ENCODE measurements around the gene NELFA. TPM values are rescaled to one million over a fixed set of nuclear protein-coding genes. Genes with fewer than 3 reads are reported as not detected.

NELFA gene
- total and polyA plus RNA-seq, 2 of the 4 experiments (the other 2 are of a cell fraction): 4.3 to 21.9 TPM

DNA sequence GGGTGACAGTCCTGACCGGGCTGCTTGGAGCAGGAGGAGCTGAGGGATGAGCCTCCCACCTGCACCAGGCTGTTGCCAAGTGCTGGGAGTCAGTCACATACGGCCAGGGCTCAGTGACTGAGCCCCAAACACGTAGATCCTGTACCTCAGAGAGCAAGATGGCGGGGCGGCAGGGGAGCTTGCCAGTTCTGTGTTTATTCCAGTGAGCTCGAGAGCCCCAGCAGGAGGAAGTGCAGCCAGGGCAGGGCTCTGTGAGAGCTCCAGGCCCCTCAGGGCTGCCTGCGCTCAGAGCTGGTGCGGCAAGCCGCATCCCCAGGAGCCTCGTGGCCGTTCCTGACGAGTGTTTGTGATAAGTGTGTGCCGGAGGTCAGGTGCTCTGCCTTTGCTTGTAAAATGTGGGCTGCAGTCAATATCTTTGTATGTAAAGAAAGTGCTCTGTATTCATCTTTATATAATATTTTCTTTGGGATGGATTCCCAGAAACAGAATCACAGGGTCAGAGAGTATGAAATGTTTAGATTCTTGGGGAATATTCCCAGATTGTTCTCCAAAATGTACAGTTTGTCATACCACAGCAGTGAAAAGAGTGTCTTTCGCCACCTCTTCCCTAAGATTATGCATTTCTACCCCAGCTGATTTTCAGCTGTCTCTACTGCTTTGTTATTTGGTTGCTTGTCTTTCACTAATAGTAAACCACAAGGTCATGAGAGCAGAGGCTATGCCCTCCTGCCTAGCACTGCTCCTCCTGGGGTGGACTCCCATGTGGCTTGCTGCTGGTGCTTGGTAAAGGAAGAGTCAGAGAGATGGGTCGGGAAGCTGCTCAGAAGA, 50.3 kb downstream of the NELFA start:
- no TSS peak for BruUV-seq (replicated peaks)
- no peak overlapping the region for H3K14ac ChIP-seq (replicated peaks; ENCODE audit: low read depth, low read length)
- in situ Hi-C loops (cut with MboI; ENCODE audit: low sequenced_read_pairs): no loop called here
- no peak overlapping the region for H3K18ac ChIP-seq (ENCODE audit: low read depth, low read length)
- no peak overlapping the region for H4K5ac ChIP-seq (ENCODE audit: low read depth, low read length)
- H3K4me1 ChIP-seq (ENCODE audit: control insufficient read depth, insufficient read depth, low read length): peaks cover 14% of the 10 kb centered on the region
- H3K27ac ChIP-seq (ENCODE audit: insufficient read depth, low read length): peak overlapping the region; percentile 52; the same call in 1 of the 2 replicates
- H3K79me1 ChIP-seq (ENCODE audit: low read depth in 1 of 2, low read length in 2 of 2): peaks cover 9 to 65% of the 10 kb centered on the region in 2 experiments; a peak in 3 of 4 replicates
- TF ChIP-seq FOS (IDR thresholded peaks at IDR 0.05; ENCODE audit: low read depth, low read length) (no peak), NFE2L2 (IDR thresholded peaks at IDR 0.05; ENCODE audit: low read depth, low read length) (no peak), MAZ (IDR thresholded peaks at IDR 0.05; ENCODE audit: borderline replicate concordance, low read depth, low read length) (no peak), RCOR1 (IDR thresholded peaks at IDR 0.05; ENCODE audit: insufficient replicate concordance, low read length) (no peak), RFX5 (IDR thresholded peaks at IDR 0.05; ENCODE audit: low read depth, low read length) (no peak), SMC3 (IDR thresholded peaks at IDR 0.05; ENCODE audit: low read depth, low read length) (no peak), POLR2A (IDR thresholded peaks at IDR 0.05; ENCODE audit: low read depth, low read length) (no peak), BHLHE40 (IDR thresholded peaks at IDR 0.05; ENCODE audit: low read depth, low read length) (no peak)
- TF ChIP-seq, protein P1, sequence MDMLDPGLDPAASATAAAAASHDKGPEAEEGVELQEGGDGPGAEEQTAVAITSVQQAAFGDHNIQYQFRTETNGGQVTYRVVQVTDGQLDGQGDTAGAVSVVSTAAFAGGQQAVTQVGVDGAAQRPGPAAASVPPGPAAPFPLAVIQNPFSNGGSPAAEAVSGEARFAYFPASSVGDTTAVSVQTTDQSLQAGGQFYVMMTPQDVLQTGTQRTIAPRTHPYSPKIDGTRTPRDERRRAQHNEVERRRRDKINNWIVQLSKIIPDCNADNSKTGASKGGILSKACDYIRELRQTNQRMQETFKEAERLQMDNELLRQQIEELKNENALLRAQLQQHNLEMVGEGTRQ (IDR thresholded peaks at IDR 0.05; ENCODE audit: low read depth, low read length): no peak
- TF ChIP-seq, protein P2, sequence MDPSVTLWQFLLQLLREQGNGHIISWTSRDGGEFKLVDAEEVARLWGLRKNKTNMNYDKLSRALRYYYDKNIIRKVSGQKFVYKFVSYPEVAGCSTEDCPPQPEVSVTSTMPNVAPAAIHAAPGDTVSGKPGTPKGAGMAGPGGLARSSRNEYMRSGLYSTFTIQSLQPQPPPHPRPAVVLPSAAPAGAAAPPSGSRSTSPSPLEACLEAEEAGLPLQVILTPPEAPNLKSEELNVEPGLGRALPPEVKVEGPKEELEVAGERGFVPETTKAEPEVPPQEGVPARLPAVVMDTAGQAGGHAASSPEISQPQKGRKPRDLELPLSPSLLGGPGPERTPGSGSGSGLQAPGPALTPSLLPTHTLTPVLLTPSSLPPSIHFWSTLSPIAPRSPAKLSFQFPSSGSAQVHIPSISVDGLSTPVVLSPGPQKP (IDR thresholded peaks at IDR 0.05; ENCODE audit: borderline replicate concordance, low read depth, low read length): no peak
- TF ChIP-seq, protein P3, sequence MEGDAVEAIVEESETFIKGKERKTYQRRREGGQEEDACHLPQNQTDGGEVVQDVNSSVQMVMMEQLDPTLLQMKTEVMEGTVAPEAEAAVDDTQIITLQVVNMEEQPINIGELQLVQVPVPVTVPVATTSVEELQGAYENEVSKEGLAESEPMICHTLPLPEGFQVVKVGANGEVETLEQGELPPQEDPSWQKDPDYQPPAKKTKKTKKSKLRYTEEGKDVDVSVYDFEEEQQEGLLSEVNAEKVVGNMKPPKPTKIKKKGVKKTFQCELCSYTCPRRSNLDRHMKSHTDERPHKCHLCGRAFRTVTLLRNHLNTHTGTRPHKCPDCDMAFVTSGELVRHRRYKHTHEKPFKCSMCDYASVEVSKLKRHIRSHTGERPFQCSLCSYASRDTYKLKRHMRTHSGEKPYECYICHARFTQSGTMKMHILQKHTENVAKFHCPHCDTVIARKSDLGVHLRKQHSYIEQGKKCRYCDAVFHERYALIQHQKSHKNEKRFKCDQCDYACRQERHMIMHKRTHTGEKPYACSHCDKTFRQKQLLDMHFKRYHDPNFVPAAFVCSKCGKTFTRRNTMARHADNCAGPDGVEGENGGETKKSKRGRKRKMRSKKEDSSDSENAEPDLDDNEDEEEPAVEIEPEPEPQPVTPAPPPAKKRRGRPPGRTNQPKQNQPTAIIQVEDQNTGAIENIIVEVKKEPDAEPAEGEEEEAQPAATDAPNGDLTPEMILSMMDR (conservative IDR thresholded peaks at IDR 0.05; ENCODE audit: low read depth, low read length): no peak
- peaks cover 48% of the 10 kb centered on the region for H3K36me3 ChIP-seq (ENCODE audit: control insufficient read depth, insufficient read depth, low read length)
- no peak overlapping the region for H4K91ac ChIP-seq (ENCODE audit: insufficient read depth, low read depth, low read length)
- POLR2A ChIA-PET (ENCODE audit: unreplicated experiment): no interaction called here
- H3K9me1 ChIP-seq (ENCODE audit: insufficient read depth, low read length): 0 out of 2 replicates have a peak, but pooled peaks cover 7% of the 10 kb centered on the region
- no peak overlapping the region for H2BK5ac ChIP-seq (ENCODE audit: low read depth, low read length, poor library complexity, severe bottlenecking)
- H2AK5ac ChIP-seq (ENCODE audit: low read depth, low read length): no peak overlapping the region
- H4K8ac ChIP-seq (ENCODE audit: low read depth in 2 of 2, low read length in 2 of 2): no peak overlapping the region
- dilution Hi-C loops (cut with HindIII; ENCODE audit: low sequenced_read_pairs, unreplicated experiment): no loop called here
- peaks cover 3% of the 10 kb centered on the region; the same call in 1 of the 2 replicates for H4K20me1 ChIP-seq (ENCODE audit: insufficient read depth, low read length)
- no peak overlapping the region for H2AFZ ChIP-seq (replicated peaks; ENCODE audit: low read length, poor library complexity)
- 83% methylated on average over 7 of the region's 15 CpGs; no CpG with 5 or more reads in 1 of the 2 experiments for WGBS, 2 experiments (ENCODE audit: extremely low coverage in 2 of 2, insufficient read length in 1 of 2)
- no peak overlapping the region for H3K23ac ChIP-seq (ENCODE audit: low read depth, low read length)
- CTCF ChIA-PET: no interaction called here
- H3K4ac ChIP-seq (ENCODE audit: low read depth, low read length): no peak overlapping the region
- H3K56ac ChIP-seq (ENCODE audit: extremely low read depth, insufficient read depth, low read length): no peak overlapping the region
- H2BK20ac ChIP-seq (ENCODE audit: low read depth, low read length): no peak overlapping the region
- H3K4me2 ChIP-seq (ENCODE audit: low read depth, low read length): no peak overlapping the region; the same call in 1 of the 2 replicates
- H3K9ac ChIP-seq (ENCODE audit: low read depth, low read length): no peak overlapping the region
- no peak overlapping the region for H3K4me3 ChIP-seq (ENCODE audit: insufficient read depth, low read depth, low read length)
- DNase-seq: peak; percentile 34
- no peak overlapping the region for H2BK120ac ChIP-seq (ENCODE audit: low read depth, low read length)
- H2AK9ac ChIP-seq (replicated peaks; ENCODE audit: low read depth, low read length, poor library complexity): no peak overlapping the region
- intact Hi-C loops (cut with micrococcal nuclease): no loop called here
- H2BK15ac ChIP-seq (ENCODE audit: low read depth, low read length): no peak overlapping the region
- no peaks in the 10 kb centered on the region for H3K9me3 ChIP-seq (ENCODE audit: control insufficient read depth, insufficient read depth, low read length)
- no peaks in the 10 kb centered on the region for H3K27me3 ChIP-seq (ENCODE audit: control insufficient read depth, insufficient read depth, low read length)
- peak; percentile 78 for ATAC-seq (ENCODE audit: low read depth)
